Aorta (tissue), 5 donors: Measurements from ENCODE around the gene HES3. TPM values are rescaled to one million over a fixed set of nuclear protein-coding genes. Genes with fewer than 3 reads are reported as not detected.

Source experiments
- ATAC-seq: fragments of 200-7000 bp; cut with Tn5 transposase; one replicate; pipeline ENCODE4 v1.9.1; 2022; ENCODE audit warnings: moderate library complexity; ENCODE audit not compliant: low FRiP score
- DNase-seq, 2 donors: peaks; one replicate each; pipeline ENCODE4 v3.0.0-alpha.2; 2020
- H3K27ac ChIP-seq, 2 donors: one replicate each; pipeline ENCODE4 v1.5.1; 2013; ENCODE audit warnings: low read length in 2 of 2, mild to moderate bottlenecking in 2 of 2, moderate library complexity in 2 of 2, control low read depth in 1 of 2, inconsistent platforms in 1 of 2, low read depth in 1 of 2
- H3K27me3 ChIP-seq, 2 donors: one replicate each; pipeline ENCODE4 v1.6.1; 2013; ENCODE audit warnings: control low read depth in 1 of 2, low read length in 1 of 2, mild to moderate bottlenecking in 1 of 2, moderate library complexity in 1 of 2; ENCODE audit not compliant: insufficient read depth in 2 of 2, control insufficient read depth in 1 of 2
- H3K36me3 ChIP-seq, 2 donors: one replicate each; pipeline ENCODE4 v1.6.1; 2013; ENCODE audit warnings: control low read depth in 1 of 2, low read length in 1 of 2, mild to moderate bottlenecking in 1 of 2; ENCODE audit not compliant: insufficient read depth in 2 of 2, control insufficient read depth in 1 of 2
- H3K4me1 ChIP-seq, 2 donors: one replicate each; pipeline ENCODE4 v1.6.1; 2013; ENCODE audit warnings: low read length in 2 of 2, control low read depth in 1 of 2, mild to moderate bottlenecking in 1 of 2, moderate library complexity in 1 of 2; ENCODE audit not compliant: insufficient read depth in 2 of 2, control insufficient read depth in 1 of 2
- H3K4me3 ChIP-seq, 2 donors: one replicate each; pipeline ENCODE4 v1.5.1; 2013; ENCODE audit warnings: low read length in 2 of 2, control low read depth in 1 of 2, mild to moderate bottlenecking in 1 of 2
- H3K9me3 ChIP-seq: one replicate; pipeline ENCODE4 v1.6.1; 2013; ENCODE audit warnings: mild to moderate bottlenecking, low read length; ENCODE audit not compliant: control insufficient read depth
- WGBS, 2 donors: extraction: QIAGEN DNeasy Blood & Tissue Kit; methylation state at CpG; one replicate each; pipeline ENCODE4 v1.1.7; 2013; 5-methylcytosine and 5-hydroxymethylcytosine counted together
- intact Hi-C, 2 donors: fragments of 100-400 bp; cut with DNase I; formaldehyde crosslinking; loops; one replicate each; pipeline versions ENCODE4 v1.14.2 to v1.15.0; 2022
- long read RNA-seq, 2 donors: library from polyadenylated mRNA; unstranded; transcript quantifications; one replicate each; pipeline ENCODE4 v2.0.0, GENCODE V29; 2020 to 2021
- polyA plus RNA-seq, 2 donors: library from polyadenylated mRNA; stranded (reverse); fragments of 200-250 nt; gene quantifications; one replicate each; pipeline ENCODE4 v1.2.3, GENCODE V29; 2013
- total RNA-seq, 2 donors: library from RNA; stranded (reverse); fragmentation: NEBNext Ultra II Directional; extraction: Animal tissue kit (Norgen Biotek cat#: 25700); gene quantifications; one replicate each; pipeline ENCODE4 v1.2.1, GENCODE V29; 2021
- donor health status: healthy with polysubstance abuse.
- donor health status: Bipolar disorder and iron deficiency.
- donor health status: DM: no; HTN: no; CAD: no.
- donor health status: DM: no; HTN: no; CAD: no.
- donor health status: DM: yes; HTN: yes; CAD: no.

The HES3 gene
- total RNA-seq, result not detected
- polyA plus RNA-seq, result not detected
- long read RNA-seq, donor 1, result 0 reads
- long read RNA-seq, donor 2, result 0 reads

GRCh38 chr1:6243993-6244392, at the start of gene HES3:
TSS of gene HES3 (plus strand) at chr1:6244179. CDS start at chr1:6244366, 187 bp downstream.
- Histone ChIP-seq H3K9me3 (no peaks in the 10 kb centered on the region), H3K36me3 (no peaks in the 10 kb centered on the region), H3K4me1 (no peaks in the 10 kb centered on the region), H3K27ac (no peak within 1 kb of the TSS), H3K4me3 (no peak within 1 kb of the TSS), H3K27me3 (no peaks in the 10 kb centered on the region)
- ATAC-seq (no peak), DNase-seq (no peak)
- WGBS, 2 donors, result 1 to 3% methylated on average over 16 of the region's 16 CpGs
- intact Hi-C loops, result loop anchor here (2.0 to 10.0 kb wide), 2 partner anchors 189 to 191 kb away; no protein-coding TSS in a partner anchor

GRCh38 chr1:6197746-6198427, 46.1 kb upstream of the HES3 start:
- Histone ChIP-seq H3K4me1 (no peaks in the 10 kb centered on the region), H3K27ac (no peak overlapping the region), H3K36me3 (peaks cover 0 to 1% of the 10 kb centered on the region in 2 donors), H3K4me3 (peak overlapping the region in 1 of 2 donors; percentile 85), H3K27me3 (no peaks in the 10 kb centered on the region), H3K9me3 (no peaks in the 10 kb centered on the region)
- WGBS, 2 donors, result 66 to 69% methylated on average over 6 of the region's 6 CpGs
- ATAC-seq (no peak), DNase-seq (no peak)
- intact Hi-C loops, result no loop called here

- ATAC-seq, result no peak
- intact Hi-C loops, result no loop called here
- H3K27ac ChIP-seq, result no peak overlapping the region
- peak overlapping the region; percentile 61 to 85 for H3K4me3 ChIP-seq
- H3K36me3 ChIP-seq, result peaks cover 0 to 1% of the 10 kb centered on the region in 2 donors
- H3K27me3 ChIP-seq, result no peaks in the 10 kb centered on the region
- 1% methylated on average over 31 of the region's 31 CpGs for WGBS, 2 donors
- H3K9me3 ChIP-seq, result no peaks in the 10 kb centered on the region
- no peak for DNase-seq
- H3K4me1 ChIP-seq, result no peaks in the 10 kb centered on the region
Observed at GRCh38 chr1:6198646-6199297, 45.2 kb upstream of the HES3 start.

GRCh38 chr1:6199298-6200187, 44.4 kb upstream of the HES3 start, which contains the start of gene RPL22:
TSS of gene RPL22 (minus strand) at chr1:6199595. CDS start at chr1:6199573, 22 bp downstream.
- intact Hi-C loops, result loop anchor here in 1 of 2 donors (10.0 kb wide), 1 partner anchor 205 kb away; the partner anchor contains the start of gene NPHP4

GRCh38 chr1:6200188-6200809, 43.7 kb upstream of the HES3 start:
- DNase-seq (no peak), ATAC-seq (no peak)
- WGBS, 2 donors, result 57 to 58% methylated on average over 10 of the region's 10 CpGs
- no peaks in the 10 kb centered on the region for H3K4me1 ChIP-seq
- no peaks in the 10 kb centered on the region for H3K9me3 ChIP-seq
- H3K4me3 ChIP-seq, result peak overlapping the region; percentile 11 to 14
- no peaks in the 10 kb centered on the region for H3K36me3 ChIP-seq
- H3K27me3 ChIP-seq, result no peaks in the 10 kb centered on the region
- intact Hi-C loops, result loop anchor here in 1 of 2 donors (10.0 kb wide), 1 partner anchor 205 kb away; the partner anchor contains the start of gene NPHP4
- H3K27ac ChIP-seq, result peak overlapping the region in 1 of 2 donors; percentile 61

More at GRCh38 chr1:6199298-6200187, 44.4 kb upstream of the HES3 start, which contains the start of gene RPL22:
- peak within 1 kb of the TSS; percentile 61 to 85 for H3K4me3 ChIP-seq
- DNase-seq (peak; percentile 99), ATAC-seq (peak; percentile 99)
- no peaks in the 10 kb centered on the region for H3K36me3 ChIP-seq
- WGBS, 2 donors, result 1% methylated on average over 52 to 53 of the region's 53 CpGs
- H3K27ac ChIP-seq, result peak within 1 kb of the TSS in 1 of 2 donors; percentile 61
- H3K27me3 ChIP-seq, result no peaks in the 10 kb centered on the region
- no peaks in the 10 kb centered on the region for H3K4me1 ChIP-seq
- H3K9me3 ChIP-seq, result no peaks in the 10 kb centered on the region

GRCh38 chr1:6202256-6202655, 41.7 kb upstream of the HES3 start:
- H3K36me3 ChIP-seq, result no peaks in the 10 kb centered on the region
- H3K4me3 ChIP-seq, result no peak overlapping the region
- H3K27ac ChIP-seq, result no peak overlapping the region
- DNase-seq, result no peak
- no peak for ATAC-seq
- H3K9me3 ChIP-seq, result no peaks in the 10 kb centered on the region
- intact Hi-C loops, result loop anchor here in 1 of 2 donors (10.0 kb wide), 1 partner anchor 207 kb away; the partner anchor contains the start of gene NPHP4
- no peaks in the 10 kb centered on the region for H3K4me1 ChIP-seq
- WGBS, 2 donors, result 85 to 87% methylated on average over 7 of the region's 7 CpGs
- H3K27me3 ChIP-seq, result no peaks in the 10 kb centered on the region

GRCh38 chr1:6205849-6206519, 38.0 kb upstream of the HES3 start, which contains the start of gene RNF207:
TSS of gene RNF207 (plus strand) at chr1:6206119. CDS start at chr1:6206536, 417 bp downstream.
- peak; percentile 82 to 86 for DNase-seq
- 1% methylated on average over 55 to 66 of the region's 66 CpGs for WGBS, 2 donors
- no peaks in the 10 kb centered on the region for H3K9me3 ChIP-seq
- H3K4me1 ChIP-seq, result no peaks in the 10 kb centered on the region
- peak within 1 kb of the TSS; percentile 23 to 45 for H3K4me3 ChIP-seq
- H3K27me3 ChIP-seq, result no peaks in the 10 kb centered on the region
- no peaks in the 10 kb centered on the region for H3K36me3 ChIP-seq
- intact Hi-C loops, result loop anchor here in 1 of 2 donors (2.0 to 10.0 kb wide), 2 partner anchors 29 to 211 kb away; partner anchors contain the start of genes ICMT and NPHP4
- peak; percentile 74 for ATAC-seq
- no peak within 1 kb of the TSS for H3K27ac ChIP-seq
